Measurements from ENCODE around the gene SPANXN1. TPM values are rescaled to one million over a fixed set of nuclear protein-coding genes. Genes with fewer than 3 reads are reported as not detected.
"Not testable (repeated sequence)": the region's sequence is repeated elsewhere in the genome, so short reads cannot be mapped to it uniquely, and the experiment has no call there.

SPANXN1 gene
- not detected for total RNA-seq

- POLR2A ChIA-PET, CTCF ChIA-PET: not testable (repeated sequence)
These were observed at the start of gene SPANXN1 for GRCh38 chrX:145247203-145247602. SPANXN1 (plus strand) TSS chrX:145247503; CDS start chrX:145247587, 84 bp downstream.

- POLR2A ChIA-PET: no interaction called here
These were observed 48.2 kb upstream of the SPANXN1 start for GRCh38 chrX:145199078-145199477.

GRCh38 chrX:145213504-145213903 lies 33.8 kb upstream of the SPANXN1 start:
- POLR2A ChIA-PET: no interaction called here
- CTCF ChIA-PET: no interaction called here

More at GRCh38 chrX:145199078-145199477, 48.2 kb upstream of the SPANXN1 start:
- CTCF ChIA-PET: no interaction called here

GRCh38 chrX:145292218-145292617 lies 44.9 kb downstream of the SPANXN1 start:
- CTCF ChIA-PET: no interaction called here
- POLR2A ChIA-PET: no interaction called here

Measured in activated CD8-positive, alpha-beta memory T cell treated with anti-CD3 and anti-CD28 coated beads for 36 hours (primary cell).